PC-9 (cell line): ENCODE measurements around the gene ALS2.
A peak's percentile ranks its signal among the peaks of the same experiment; 100 is the strongest.
"Not testable (repeated sequence)": the region's sequence is repeated elsewhere in the genome, so short reads cannot be mapped to it uniquely, and the experiment has no call there.

Source experiments
- EZH2 ChIP-seq: fragments of 200-600 bp; sonication (generic); IDR thresholded peaks from 2 replicates; pipeline ENCODE4 v1.8.0; 2017; ENCODE audit warnings: antibody characterized with exemption, low read depth
- TF ChIP-seq, protein P1 (sequence below): fragments of 200-600 bp; sonication (generic); conservative IDR thresholded peaks from 2 replicates; pipeline ENCODE4 v1.6.1; 2017; ENCODE audit warnings: mixed run types, antibody characterized with exemption, mild to moderate bottlenecking, moderate library complexity

DNA sequence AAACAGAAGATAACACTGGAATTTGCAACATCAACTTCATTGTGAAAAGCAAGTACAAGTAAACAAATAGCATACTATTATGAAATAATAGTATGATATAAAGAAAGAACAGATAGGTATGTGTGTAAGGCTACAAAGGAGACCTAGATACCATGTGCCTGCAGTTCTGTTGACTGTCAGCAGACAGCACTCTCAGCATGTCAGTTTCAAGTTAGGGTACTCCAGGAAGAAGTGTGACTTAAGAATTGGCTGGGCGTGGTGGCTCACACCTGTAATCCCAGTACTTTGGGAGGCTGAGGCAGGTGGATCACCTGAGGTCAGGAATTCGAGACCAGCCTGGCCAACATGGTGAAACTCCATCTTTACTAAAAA lies 18.2 kb upstream of the ALS2 start:
- TF ChIP-seq, protein P1, sequence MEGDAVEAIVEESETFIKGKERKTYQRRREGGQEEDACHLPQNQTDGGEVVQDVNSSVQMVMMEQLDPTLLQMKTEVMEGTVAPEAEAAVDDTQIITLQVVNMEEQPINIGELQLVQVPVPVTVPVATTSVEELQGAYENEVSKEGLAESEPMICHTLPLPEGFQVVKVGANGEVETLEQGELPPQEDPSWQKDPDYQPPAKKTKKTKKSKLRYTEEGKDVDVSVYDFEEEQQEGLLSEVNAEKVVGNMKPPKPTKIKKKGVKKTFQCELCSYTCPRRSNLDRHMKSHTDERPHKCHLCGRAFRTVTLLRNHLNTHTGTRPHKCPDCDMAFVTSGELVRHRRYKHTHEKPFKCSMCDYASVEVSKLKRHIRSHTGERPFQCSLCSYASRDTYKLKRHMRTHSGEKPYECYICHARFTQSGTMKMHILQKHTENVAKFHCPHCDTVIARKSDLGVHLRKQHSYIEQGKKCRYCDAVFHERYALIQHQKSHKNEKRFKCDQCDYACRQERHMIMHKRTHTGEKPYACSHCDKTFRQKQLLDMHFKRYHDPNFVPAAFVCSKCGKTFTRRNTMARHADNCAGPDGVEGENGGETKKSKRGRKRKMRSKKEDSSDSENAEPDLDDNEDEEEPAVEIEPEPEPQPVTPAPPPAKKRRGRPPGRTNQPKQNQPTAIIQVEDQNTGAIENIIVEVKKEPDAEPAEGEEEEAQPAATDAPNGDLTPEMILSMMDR = peak; percentile 28; the same call in 1 of the 2 replicates
- TF ChIP-seq EZH2 = not testable (repeated sequence)
